ENCODE results near the gene ATF5.
"Not testable (repeated sequence)": the region's sequence is repeated elsewhere in the genome, so short reads cannot be mapped to it uniquely, and the experiment has no call there.

DNA sequence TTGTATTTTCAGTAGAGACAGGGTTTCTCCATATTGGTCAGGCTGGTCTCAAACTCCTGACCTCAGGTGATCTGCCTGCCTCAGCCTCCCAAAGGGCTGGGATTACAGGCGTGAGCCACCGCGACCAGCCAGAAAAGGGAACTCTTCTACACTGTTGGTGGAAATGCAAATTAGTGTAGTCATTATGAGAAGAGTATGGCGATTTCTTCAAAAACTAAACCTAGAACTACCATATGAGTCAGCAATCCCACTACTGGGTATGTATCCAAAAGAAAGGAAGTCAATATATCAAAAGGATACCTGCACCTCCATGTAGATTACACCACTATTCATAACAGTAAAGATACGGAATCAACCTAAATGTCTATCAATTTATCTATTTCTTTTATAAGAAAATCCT lies 15.6 kb downstream of the ATF5 start:
- TF ChIP-seq, protein P1, sequence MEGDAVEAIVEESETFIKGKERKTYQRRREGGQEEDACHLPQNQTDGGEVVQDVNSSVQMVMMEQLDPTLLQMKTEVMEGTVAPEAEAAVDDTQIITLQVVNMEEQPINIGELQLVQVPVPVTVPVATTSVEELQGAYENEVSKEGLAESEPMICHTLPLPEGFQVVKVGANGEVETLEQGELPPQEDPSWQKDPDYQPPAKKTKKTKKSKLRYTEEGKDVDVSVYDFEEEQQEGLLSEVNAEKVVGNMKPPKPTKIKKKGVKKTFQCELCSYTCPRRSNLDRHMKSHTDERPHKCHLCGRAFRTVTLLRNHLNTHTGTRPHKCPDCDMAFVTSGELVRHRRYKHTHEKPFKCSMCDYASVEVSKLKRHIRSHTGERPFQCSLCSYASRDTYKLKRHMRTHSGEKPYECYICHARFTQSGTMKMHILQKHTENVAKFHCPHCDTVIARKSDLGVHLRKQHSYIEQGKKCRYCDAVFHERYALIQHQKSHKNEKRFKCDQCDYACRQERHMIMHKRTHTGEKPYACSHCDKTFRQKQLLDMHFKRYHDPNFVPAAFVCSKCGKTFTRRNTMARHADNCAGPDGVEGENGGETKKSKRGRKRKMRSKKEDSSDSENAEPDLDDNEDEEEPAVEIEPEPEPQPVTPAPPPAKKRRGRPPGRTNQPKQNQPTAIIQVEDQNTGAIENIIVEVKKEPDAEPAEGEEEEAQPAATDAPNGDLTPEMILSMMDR (IDR thresholded peaks at IDR 0.05) = not testable (repeated sequence)
- TF ChIP-seq POLR2A (IDR thresholded peaks at IDR 0.05) = not testable (repeated sequence)
